Mesenteric fat pad (tissue), 1 donor: ENCODE results near the gene C19orf12. TPM values are rescaled to one million over a fixed set of nuclear protein-coding genes. Genes with fewer than 3 reads are reported as not detected.

ENCODE experiments used
- DNase-seq: peaks from one replicate; pipeline ENCODE4 v3.0.0-alpha.2; 2020; ENCODE audit warnings: low spot score
- total RNA-seq: library from RNA; stranded (reverse); fragmentation: NEBNext Ultra II Directional; extraction: Animal tissue kit (Norgen Biotek cat#: 25700); gene quantifications from one replicate; pipeline ENCODE4 v1.2.1, GENCODE V29; 2021
- donor health status: DM: yes; HTN: yes; CAD: no.

C19orf12 gene
- total RNA-seq, 1 donor from 2014 or later = 148 TPM

DNA sequence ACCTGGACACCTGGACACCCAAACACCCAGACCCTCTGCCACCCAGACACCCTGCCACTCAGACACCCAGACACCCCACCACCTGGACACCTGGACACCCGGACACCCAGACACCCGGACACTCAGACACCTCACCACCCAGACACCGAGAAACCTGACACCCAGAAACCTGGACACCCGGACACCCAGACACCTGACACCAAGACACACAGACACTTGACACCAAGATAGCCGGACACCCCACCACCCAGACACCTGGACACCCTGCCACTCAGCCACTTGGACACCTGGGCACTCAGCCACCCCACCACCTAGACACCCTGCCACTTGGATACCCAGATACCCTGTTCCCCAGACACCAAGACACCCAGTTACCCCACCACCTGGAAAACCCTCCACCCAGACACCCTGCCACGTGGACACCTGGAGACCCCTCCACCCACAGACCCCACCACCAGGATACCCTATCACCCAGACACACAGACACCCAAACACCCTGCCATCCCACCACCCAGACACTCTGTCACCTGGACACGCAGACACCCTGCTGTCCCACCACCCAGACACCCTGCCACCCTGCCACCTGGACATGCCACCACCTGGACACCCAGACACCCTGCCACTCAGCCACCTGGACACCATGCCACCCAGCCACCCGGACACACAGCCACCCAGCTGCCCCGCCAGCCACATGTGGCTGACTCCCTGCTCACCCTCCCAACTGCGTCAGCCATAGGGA is 17.4 kb downstream of the C19orf12 start:
- no peak for DNase-seq

DNA sequence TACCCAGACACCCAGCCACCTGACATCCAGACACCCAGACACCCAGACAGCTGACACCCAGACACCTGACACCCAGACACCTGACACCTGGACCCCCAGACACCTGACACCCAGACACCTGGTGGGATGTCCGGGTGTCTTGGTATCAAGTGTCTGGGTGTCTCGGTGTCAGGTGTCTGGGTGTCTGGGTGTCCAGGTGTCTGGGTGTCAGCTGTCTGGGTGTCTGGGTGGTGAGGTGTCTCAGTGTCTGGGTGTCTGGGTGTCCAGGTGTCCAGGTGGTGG is 18.6 kb downstream of the C19orf12 start:
- DNase-seq = no peak

GRCh38 chr19:29695765-29696564 is 19.1 kb downstream of the C19orf12 start:
- no peak for DNase-seq

- peak; percentile 94 for DNase-seq
Measured at GRCh38 chr19:29694669-29695627, 20.1 kb downstream of the C19orf12 start.

DNA sequence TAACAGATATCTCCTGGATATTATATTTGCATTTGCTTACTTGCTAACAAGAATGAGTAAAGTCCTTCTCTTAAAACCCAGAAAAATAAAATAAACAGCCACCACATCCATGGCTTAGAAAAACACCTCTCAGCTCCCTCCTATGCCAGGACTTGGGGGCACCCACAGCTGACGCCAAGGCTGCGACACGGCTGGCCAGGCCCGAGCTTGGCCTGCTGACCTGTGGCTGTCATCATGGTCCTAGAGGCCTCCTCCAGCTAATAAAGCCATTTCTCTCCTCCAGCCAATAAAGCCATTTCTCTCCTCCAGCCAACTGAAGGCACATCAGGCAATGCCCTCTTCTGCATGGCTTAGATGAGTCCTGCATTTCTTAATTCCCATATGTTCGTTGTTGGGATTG is 20.9 kb downstream of the C19orf12 start:
- DNase-seq = no peak

DNA sequence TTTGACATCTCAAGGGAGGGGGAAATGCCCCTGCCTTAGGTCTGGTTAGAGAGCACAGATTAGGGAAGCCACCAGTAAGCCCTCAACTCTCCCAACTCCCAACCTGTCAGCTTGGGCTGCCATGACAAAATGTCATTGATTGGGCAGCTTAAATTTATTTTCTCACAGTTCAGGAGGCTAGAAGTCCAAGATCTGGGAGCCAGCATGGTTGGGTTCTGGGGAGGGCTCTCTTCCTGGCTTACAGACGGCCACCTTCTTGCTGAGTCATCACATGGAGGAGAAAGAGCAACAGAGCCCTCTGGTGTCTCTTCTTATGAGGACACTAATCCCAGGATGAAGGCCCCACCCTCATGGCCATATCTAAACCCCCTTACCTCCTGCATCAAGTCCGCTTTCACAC is 24.2 kb downstream of the C19orf12 start:
- no peak for DNase-seq

DNA sequence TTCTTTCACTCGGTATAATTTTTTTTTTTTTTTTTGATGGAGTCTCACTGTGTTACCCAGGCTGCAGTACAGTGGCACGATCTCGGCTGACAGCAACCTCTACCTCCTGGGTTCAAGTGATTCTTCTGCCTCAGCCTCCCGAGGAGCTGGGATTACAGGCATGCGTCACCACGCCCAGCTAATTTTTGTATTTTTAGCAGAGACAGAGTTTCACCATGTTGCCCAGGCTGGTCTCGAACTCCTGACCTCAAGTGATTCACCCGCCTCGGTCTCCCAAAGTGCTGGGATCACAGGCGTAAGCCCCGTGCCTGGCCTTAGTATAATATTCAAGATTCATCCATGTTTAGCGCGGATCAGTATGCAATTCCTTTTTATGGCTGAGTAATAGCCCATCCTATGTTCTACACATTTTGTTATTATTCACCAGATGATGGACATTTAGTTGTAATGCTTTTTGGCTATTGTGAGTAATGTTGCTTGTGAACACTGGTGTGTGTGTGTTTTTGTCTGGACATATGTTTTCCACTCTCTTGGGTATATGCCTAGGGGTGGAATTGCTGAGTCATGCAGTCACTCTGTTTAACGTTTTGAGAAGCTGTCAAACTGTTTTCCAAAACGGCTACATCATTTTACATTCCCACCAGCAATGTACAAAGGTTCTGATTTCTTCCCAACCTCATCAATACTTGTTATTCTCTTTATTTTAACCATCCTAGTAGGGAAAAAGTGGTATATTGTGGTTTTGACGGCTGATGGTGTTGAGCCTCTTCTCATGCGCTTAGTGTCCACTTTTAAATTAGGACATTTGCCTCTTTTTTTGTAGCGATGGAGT is 26.9 kb downstream of the C19orf12 start:
- no peak for DNase-seq

DNA sequence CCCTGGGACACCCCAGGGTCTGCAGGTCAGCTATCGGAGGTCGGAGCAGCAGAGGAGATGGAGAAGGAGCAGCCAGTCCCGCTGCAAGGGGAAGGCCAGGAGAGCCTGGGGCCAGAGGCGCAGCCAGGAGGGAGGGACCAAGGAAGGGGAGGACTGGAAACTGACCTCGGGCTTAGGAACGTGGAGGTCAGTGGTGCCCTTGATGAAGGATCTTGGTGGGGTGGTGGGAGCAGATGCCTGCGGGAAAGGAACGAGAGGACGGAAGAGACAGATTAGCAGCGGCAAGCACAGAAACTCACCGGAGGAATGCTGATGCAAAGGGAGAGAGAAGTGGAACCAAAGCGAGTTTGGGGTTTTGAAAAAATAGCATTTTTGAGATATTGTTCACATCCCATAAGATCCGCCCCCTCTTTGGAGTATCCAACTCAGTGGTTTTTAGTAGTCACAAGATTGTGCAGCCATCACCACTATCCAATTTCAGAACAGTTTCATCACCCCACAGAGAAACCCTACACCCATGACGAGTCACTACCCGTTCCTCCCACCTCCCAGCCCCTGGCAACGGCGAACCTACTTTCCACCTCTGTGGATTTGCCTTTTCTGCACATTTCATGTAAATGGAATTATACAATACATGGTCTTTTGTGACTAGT is 27.7 kb downstream of the C19orf12 start:
- DNase-seq = no peak

DNA sequence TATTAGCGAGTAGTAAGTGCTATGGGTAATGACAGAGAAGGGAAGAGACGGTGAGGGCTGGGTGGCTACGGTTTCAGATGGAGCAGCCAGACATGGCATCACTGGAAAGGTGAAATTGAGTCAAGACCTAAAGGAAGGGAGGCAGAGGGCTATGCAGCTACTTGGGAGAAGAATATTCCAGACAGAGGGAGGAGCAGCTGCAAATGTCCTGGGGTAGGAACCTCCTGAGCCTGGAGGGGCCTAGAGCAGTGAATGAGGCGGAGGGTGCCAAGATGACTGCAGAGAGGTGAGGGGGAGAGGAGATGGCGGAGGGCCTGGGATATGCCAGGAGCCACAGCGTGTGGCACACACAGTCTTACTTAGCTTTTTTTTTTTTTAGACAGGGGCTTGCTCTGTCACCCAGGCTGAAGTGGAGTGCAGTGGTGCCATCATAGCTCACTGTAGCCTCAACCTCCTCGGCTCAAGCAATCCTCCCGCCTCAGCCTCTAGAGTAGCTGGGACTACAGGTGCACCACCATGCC is 28.7 kb downstream of the C19orf12 start:
- DNase-seq = no peak

- no peak for DNase-seq
Measured at GRCh38 chr19:29685326-29685725, 29.7 kb downstream of the C19orf12 start.

- no peak for DNase-seq
Measured at GRCh38 chr19:29683009-29683408, 32.1 kb downstream of the C19orf12 start.

GRCh38 chr19:29682236-29682895 is 32.7 kb downstream of the C19orf12 start:
- no peak for DNase-seq

DNA sequence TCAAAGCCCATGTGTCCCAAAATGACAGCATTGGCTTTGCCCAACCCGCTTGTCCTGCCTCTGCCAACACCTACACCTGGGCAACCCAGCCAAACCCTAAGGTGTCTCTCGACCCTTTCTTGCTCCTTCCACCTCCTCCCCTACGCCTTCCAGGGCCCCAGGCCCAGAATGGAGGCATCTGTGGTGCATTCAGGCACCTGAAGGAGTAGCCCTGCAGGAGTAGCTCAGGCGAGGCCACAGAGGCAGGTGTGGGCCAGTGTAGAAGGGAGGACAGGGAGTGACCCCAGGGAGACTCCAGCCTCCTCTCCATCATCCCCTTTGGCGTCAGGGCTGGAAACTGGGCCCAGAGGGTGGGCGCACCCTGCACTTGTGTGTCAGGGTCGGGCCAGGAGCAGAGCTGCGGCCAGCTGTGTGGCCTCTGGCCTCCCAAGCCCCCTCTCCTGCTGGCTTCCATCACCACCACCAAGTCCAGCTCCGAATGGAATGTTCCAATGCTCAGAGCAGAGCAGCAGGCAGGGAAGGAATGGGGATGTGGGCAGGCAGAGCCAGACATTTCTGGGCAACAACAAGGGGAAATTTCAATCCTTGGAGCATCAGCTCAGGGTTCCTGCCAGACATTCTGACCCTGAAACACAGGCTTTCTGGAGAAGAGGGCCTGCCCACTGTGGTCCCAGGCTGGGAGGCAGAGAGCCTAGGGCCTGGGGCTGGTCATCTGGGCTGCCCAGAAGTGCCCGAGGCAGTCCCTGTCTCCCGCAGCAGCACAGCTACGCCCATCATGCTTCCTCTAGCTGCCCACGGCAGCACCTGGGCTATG is 33.4 kb downstream of the C19orf12 start:
- DNase-seq = no peak

- DNase-seq = no peak
Measured at GRCh38 chr19:29680937-29681336, 34.1 kb downstream of the C19orf12 start.

DNA sequence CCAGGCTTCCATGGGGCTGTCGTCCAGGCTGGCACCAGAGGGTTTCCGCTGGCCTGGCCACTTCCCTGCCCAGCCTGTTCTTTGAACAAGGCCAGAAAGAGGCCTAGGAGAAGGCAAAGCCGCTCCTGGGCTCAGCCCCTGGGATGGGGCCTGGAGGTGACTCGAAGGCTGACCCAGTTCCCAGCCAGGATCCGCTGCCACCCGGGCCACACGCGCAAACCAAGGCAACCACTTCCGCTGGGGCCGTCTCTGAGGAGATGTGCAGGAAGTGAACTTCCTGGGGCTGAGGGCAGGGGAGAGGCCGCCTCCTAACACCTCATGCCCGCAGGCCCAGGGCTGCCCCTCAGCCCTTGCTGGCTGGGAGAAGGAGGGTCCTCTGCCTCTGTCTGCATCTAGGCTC is 34.6 kb downstream of the C19orf12 start:
- DNase-seq = no peak

- no peak for DNase-seq
Measured at GRCh38 chr19:29679598-29680210, 35.4 kb downstream of the C19orf12 start.

DNA sequence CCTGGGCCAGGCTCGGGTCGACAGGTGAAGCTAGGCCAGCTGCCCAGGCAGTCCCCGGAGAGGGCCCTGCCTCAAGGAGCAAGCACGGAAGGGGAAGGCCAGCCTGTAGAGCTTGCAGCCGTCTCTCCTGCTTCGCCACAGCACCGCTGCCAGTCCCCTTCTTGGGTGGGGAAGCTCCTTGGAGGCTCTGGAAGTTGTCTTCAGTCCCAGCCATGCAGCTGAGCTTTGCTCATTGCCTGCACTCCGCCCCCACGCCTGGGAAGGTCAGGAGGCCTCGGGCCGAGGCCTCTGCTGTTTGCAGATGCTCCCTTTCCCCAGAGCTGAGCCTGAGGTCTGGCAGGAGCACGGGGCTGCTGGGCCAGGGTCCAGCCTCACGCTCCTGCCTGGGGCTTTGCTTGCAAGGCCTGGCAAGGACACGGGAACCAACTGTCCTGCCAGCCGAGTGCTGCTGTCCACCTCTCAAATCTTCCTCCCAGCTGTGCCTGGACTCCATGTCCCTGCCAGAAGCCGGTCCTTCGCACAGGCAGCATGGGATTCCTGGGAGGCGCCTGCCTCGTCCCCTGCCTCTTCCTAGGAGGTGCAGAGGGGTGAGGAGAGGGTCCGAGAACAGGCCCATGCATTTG is 36.5 kb downstream of the C19orf12 start:
- DNase-seq = peak; percentile 89
